Immature natural killer cell (primary cell): ENCODE data around the gene GABBR2. TPM values are rescaled to one million over a fixed set of nuclear protein-coding genes. Genes with fewer than 3 reads are reported as not detected.

Source experiments
- DNase-seq, 3 donors: peaks; one replicate each; pipeline ENCODE4 v3.0.0; 2022; ENCODE audit warnings: mixed read lengths in 1 of 3
- H3K27ac Mint-ChIP-seq, 6 donors: one replicate each; pipeline ENCODE4 v1.8.0; 2020; ENCODE audit warnings: mixed read lengths in 6 of 6, mild to moderate bottlenecking in 5 of 6, inconsistent platforms in 4 of 6, moderate library complexity in 3 of 6
- H3K27me3 Mint-ChIP-seq, 3 donors: one replicate each; pipeline ENCODE4 v1.8.0; 2020 to 2021; ENCODE audit warnings: low read depth in 3 of 3, mild to moderate bottlenecking in 3 of 3, mixed read lengths in 3 of 3, moderate library complexity in 3 of 3, inconsistent platforms in 1 of 3
- H3K36me3 Mint-ChIP-seq, 3 donors: one replicate each; pipeline ENCODE4 v1.8.0; 2020; ENCODE audit warnings: mixed read lengths in 3 of 3, inconsistent platforms in 2 of 3, mild to moderate bottlenecking in 2 of 3
- H3K4me1 Mint-ChIP-seq, 2 donors: one replicate each; pipeline ENCODE4 v1.8.0; 2020; ENCODE audit warnings: inconsistent platforms in 2 of 2, mild to moderate bottlenecking in 2 of 2, mixed read lengths in 2 of 2, moderate library complexity in 1 of 2
- H3K4me3 Mint-ChIP-seq, 5 donors: one replicate each; pipeline ENCODE4 v1.8.0; 2020; ENCODE audit warnings: mild to moderate bottlenecking in 5 of 5, mixed read lengths in 5 of 5, inconsistent platforms in 3 of 5, moderate library complexity in 3 of 5
- H3K9me3 Mint-ChIP-seq, 6 donors: one replicate each; pipeline ENCODE4 v1.8.0; 2020; ENCODE audit warnings: mild to moderate bottlenecking in 6 of 6, mixed read lengths in 6 of 6, inconsistent platforms in 4 of 6, moderate library complexity in 3 of 6
- polyA plus RNA-seq, 3 donors: library from polyadenylated mRNA; unstranded; fragments of 300-500 nt; fragmentation: Illumina TruSeq; gene quantifications; one replicate each; pipeline ENCODE4 v1.2.3, GENCODE V29; 2021

The GABBR2 gene
- polyA plus RNA-seq, 3 donors from 2014 or later: not detected

- Mint-ChIP-seq H3K4me1 (no peaks in the 10 kb centered on the region), H3K27ac (no peak overlapping the region), H3K4me3 (no peak overlapping the region), H3K36me3 (no peaks in the 10 kb centered on the region), H3K9me3 (no peaks in the 10 kb centered on the region), H3K27me3 (peaks cover 2 to 6% (median 5%) of the 10 kb centered on the region in 3 donors)
- no peak for DNase-seq
Measured at GRCh38 chr9:98615633-98616032, 93.1 kb downstream of the GABBR2 start.

GRCh38 chr9:98614941-98615340 lies 93.8 kb downstream of the GABBR2 start:
- Mint-ChIP-seq H3K9me3 (no peaks in the 10 kb centered on the region), H3K4me3 (no peak overlapping the region), H3K36me3 (no peaks in the 10 kb centered on the region), H3K27ac (no peak overlapping the region), H3K4me1 (no peaks in the 10 kb centered on the region), H3K27me3 (peaks cover 2 to 6% (median 5%) of the 10 kb centered on the region in 3 donors)
- DNase-seq: no peak

- no peaks in the 10 kb centered on the region for H3K36me3 Mint-ChIP-seq
- no peak for DNase-seq
- H3K4me1 Mint-ChIP-seq: no peaks in the 10 kb centered on the region
- no peaks in the 10 kb centered on the region for H3K9me3 Mint-ChIP-seq
- H3K27me3 Mint-ChIP-seq: peaks cover 5 to 7% (median 6%) of the 10 kb centered on the region in 3 donors
- no peak overlapping the region for H3K27ac Mint-ChIP-seq
- no peak overlapping the region for H3K4me3 Mint-ChIP-seq
Measured at GRCh38 chr9:98612061-98612752, 96.5 kb downstream of the GABBR2 start.

- DNase-seq: no peak
- Mint-ChIP-seq H3K27me3 (peaks cover 5 to 7% (median 6%) of the 10 kb centered on the region in 3 donors), H3K27ac (no peak overlapping the region), H3K9me3 (no peaks in the 10 kb centered on the region), H3K4me3 (no peak overlapping the region), H3K36me3 (no peaks in the 10 kb centered on the region), H3K4me1 (no peaks in the 10 kb centered on the region)
Measured at GRCh38 chr9:98611319-98611718, 97.4 kb downstream of the GABBR2 start.

- Mint-ChIP-seq H3K36me3 (no peaks in the 10 kb centered on the region), H3K9me3 (no peaks in the 10 kb centered on the region), H3K4me3 (no peak overlapping the region), H3K4me1 (no peaks in the 10 kb centered on the region), H3K27me3 (peaks cover 3 to 7% (median 5%) of the 10 kb centered on the region in 3 donors), H3K27ac (no peak overlapping the region)
- DNase-seq: no peak
Measured at GRCh38 chr9:98610711-98611110, 98.0 kb downstream of the GABBR2 start.

- Mint-ChIP-seq H3K4me1 (no peaks in the 10 kb centered on the region), H3K27me3 (peaks cover 0 to 8% (median 7%) of the 10 kb centered on the region in 3 donors), H3K27ac (no peak overlapping the region), H3K36me3 (no peaks in the 10 kb centered on the region), H3K4me3 (no peak overlapping the region), H3K9me3 (no peaks in the 10 kb centered on the region)
- no peak for DNase-seq
Measured at GRCh38 chr9:98610211-98610610, 98.5 kb downstream of the GABBR2 start.

- DNase-seq: no peak
- no peaks in the 10 kb centered on the region for H3K36me3 Mint-ChIP-seq
Measured at GRCh38 chr9:98609646-98610045, 99.1 kb downstream of the GABBR2 start.

GRCh38 chr9:98607787-98608186 lies 100.9 kb downstream of the GABBR2 start:
- H3K4me1 Mint-ChIP-seq: no peaks in the 10 kb centered on the region
- no peak overlapping the region for H3K27ac Mint-ChIP-seq
- H3K36me3 Mint-ChIP-seq: no peaks in the 10 kb centered on the region
- no peaks in the 10 kb centered on the region for H3K9me3 Mint-ChIP-seq
- H3K4me3 Mint-ChIP-seq: no peak overlapping the region
- DNase-seq: no peak
- H3K27me3 Mint-ChIP-seq: peaks cover 3 to 8% (median 7%) of the 10 kb centered on the region in 3 donors

More at GRCh38 chr9:98609646-98610045, 99.1 kb downstream of the GABBR2 start:
- H3K4me1 Mint-ChIP-seq: no peaks in the 10 kb centered on the region
- H3K27me3 Mint-ChIP-seq: peaks cover 0 to 7% (median 5%) of the 10 kb centered on the region in 3 donors
- H3K9me3 Mint-ChIP-seq: no peaks in the 10 kb centered on the region
- H3K4me3 Mint-ChIP-seq: no peak overlapping the region
- H3K27ac Mint-ChIP-seq: no peak overlapping the region

- peaks cover 3 to 8% (median 7%) of the 10 kb centered on the region in 3 donors for H3K27me3 Mint-ChIP-seq
- no peak overlapping the region for H3K4me3 Mint-ChIP-seq
- H3K36me3 Mint-ChIP-seq: no peaks in the 10 kb centered on the region
Measured at GRCh38 chr9:98607152-98607551, 101.6 kb downstream of the GABBR2 start.

GRCh38 chr9:98606730-98607129 lies 102.0 kb downstream of the GABBR2 start:
- Mint-ChIP-seq H3K4me1 (no peaks in the 10 kb centered on the region), H3K27me3 (peaks cover 3 to 8% (median 6%) of the 10 kb centered on the region in 3 donors), H3K4me3 (no peak overlapping the region), H3K9me3 (no peaks in the 10 kb centered on the region), H3K27ac (no peak overlapping the region), H3K36me3 (no peaks in the 10 kb centered on the region)
- no peak for DNase-seq

More at GRCh38 chr9:98607152-98607551, 101.6 kb downstream of the GABBR2 start:
- Mint-ChIP-seq H3K27ac (no peak overlapping the region), H3K4me1 (no peaks in the 10 kb centered on the region), H3K9me3 (no peaks in the 10 kb centered on the region)
- no peak for DNase-seq

GRCh38 chr9:98605116-98605515 lies 103.6 kb downstream of the GABBR2 start:
- DNase-seq: no peak
- H3K36me3 Mint-ChIP-seq: no peaks in the 10 kb centered on the region
- no peaks in the 10 kb centered on the region for H3K9me3 Mint-ChIP-seq
- no peak overlapping the region for H3K4me3 Mint-ChIP-seq
- peaks cover 3 to 11% (median 5%) of the 10 kb centered on the region in 3 donors for H3K27me3 Mint-ChIP-seq
- no peak overlapping the region for H3K27ac Mint-ChIP-seq
- H3K4me1 Mint-ChIP-seq: no peaks in the 10 kb centered on the region

GRCh38 chr9:98603821-98604383 lies 104.8 kb downstream of the GABBR2 start:
- Mint-ChIP-seq H3K4me3 (no peak overlapping the region), H3K36me3 (no peaks in the 10 kb centered on the region), H3K9me3 (no peaks in the 10 kb centered on the region), H3K27ac (no peak overlapping the region), H3K27me3 (peaks cover 0 to 11% (median 3%) of the 10 kb centered on the region in 3 donors), H3K4me1 (no peaks in the 10 kb centered on the region)
- no peak for DNase-seq

- Mint-ChIP-seq H3K27me3 (peaks cover 0 to 11% (median 3%) of the 10 kb centered on the region in 3 donors), H3K27ac (no peak overlapping the region), H3K4me3 (no peak overlapping the region), H3K4me1 (no peaks in the 10 kb centered on the region), H3K9me3 (no peaks in the 10 kb centered on the region), H3K36me3 (no peaks in the 10 kb centered on the region)
- DNase-seq: no peak
Measured at GRCh38 chr9:98602839-98603500, 105.8 kb downstream of the GABBR2 start.

- Mint-ChIP-seq H3K4me3 (no peak overlapping the region), H3K9me3 (no peaks in the 10 kb centered on the region), H3K4me1 (no peaks in the 10 kb centered on the region), H3K27ac (no peak overlapping the region), H3K36me3 (no peaks in the 10 kb centered on the region), H3K27me3 (peaks cover 0 to 11% (median 3%) of the 10 kb centered on the region in 3 donors)
- no peak for DNase-seq
Measured at GRCh38 chr9:98600631-98601030, 108.1 kb downstream of the GABBR2 start.
